SK-N-MC (cell line): ENCODE measurements around the gene GNAO1.
"Not testable (repeated sequence)": the region's sequence is repeated elsewhere in the genome, so short reads cannot be mapped to it uniquely, and the experiment has no call there.

ENCODE experiments used
- DNase-seq: peaks from one replicate; pipeline ENCODE4 v3.0.0-alpha.2; 2011; ENCODE audit warnings: low read depth, low spot score
- H3K27ac ChIP-seq: fragments of 200-600 bp; sonication (generic); 2 replicates; pipeline ENCODE4 v1.5.1; 2016; ENCODE audit warnings: mixed run types
- H3K36me3 ChIP-seq: fragments of 200-600 bp; sonication (generic); 2 replicates; pipeline ENCODE4 v1.6.1; 2017; ENCODE audit warnings: antibody characterized with exemption, low read length, mixed read lengths; ENCODE audit not compliant: insufficient read depth
- H3K4me3 ChIP-seq: fragments of 200-600 bp; sonication (generic); 2 replicates; pipeline ENCODE4 v1.5.1; 2016
- H3K9ac ChIP-seq: fragments of 200-600 bp; sonication (generic); 2 replicates; pipeline ENCODE4 v1.8.0; 2017; ENCODE audit warnings: mixed run types, mixed read lengths; ENCODE audit not compliant: insufficient read length
- H3K9me3 ChIP-seq: fragments of 200-600 bp; sonication (generic); 2 replicates; pipeline ENCODE4 v1.6.1; 2017; ENCODE audit warnings: low read depth, mild to moderate bottlenecking, antibody characterized with exemption, low read length, moderate library complexity, mixed read lengths
- EZH2 ChIP-seq: fragments of 200-600 bp; sonication (generic); IDR thresholded peaks from one replicate; pipeline ENCODE4 v1.6.1; 2017; ENCODE audit warnings: antibody characterized with exemption
- FOXP2 ChIP-seq: optimal IDR thresholded peaks from 2 replicates; pipeline ENCODE3; 2011; ENCODE audit warnings: mild to moderate bottlenecking, moderate library complexity; ENCODE audit not compliant: insufficient read depth; ENCODE audit errors: extremely low read length, control extremely low read depth
- POLR2AphosphoS5 ChIP-seq: IDR thresholded peaks from 2 replicates; pipeline ENCODE4 v1.6.1; 2012; ENCODE audit warnings: mild to moderate bottlenecking, low read depth, low read length, borderline replicate concordance

GNAO1 gene

GRCh38 chr16:56389554-56389953, 198.3 kb downstream of the GNAO1 start:
- TF ChIP-seq FOXP2 = no peak
- TF ChIP-seq EZH2 = no peak
- TF ChIP-seq POLR2AphosphoS5 = no peak
- no peak for DNase-seq
- H3K9ac ChIP-seq = no peak overlapping the region
- H3K4me3 ChIP-seq = no peak overlapping the region
- no peaks in the 10 kb centered on the region for H3K9me3 ChIP-seq
- no peaks in the 10 kb centered on the region for H3K36me3 ChIP-seq
- no peak overlapping the region for H3K27ac ChIP-seq

- H3K4me3 ChIP-seq, H3K9ac ChIP-seq, H3K9me3 ChIP-seq, H3K36me3 ChIP-seq, DNase-seq, H3K27ac ChIP-seq: not testable (repeated sequence)
Observed at GRCh38 chr16:56396724-56397123, 205.4 kb downstream of the GNAO1 start.

GRCh38 chr16:56399047-56399446, 207.8 kb downstream of the GNAO1 start:
- no peak overlapping the region for H3K27ac ChIP-seq

GRCh38 chr16:56399486-56399885, 208.2 kb downstream of the GNAO1 start:
- no peak for DNase-seq
- Histone ChIP-seq H3K9ac (no peak overlapping the region), H3K36me3 (no peaks in the 10 kb centered on the region; the same call in 1 of the 2 replicates), H3K9me3 (no peaks in the 10 kb centered on the region), H3K4me3 (no peak overlapping the region), H3K27ac (no peak overlapping the region)
- TF ChIP-seq FOXP2 = no peak
- no peak for TF ChIP-seq EZH2
- TF ChIP-seq POLR2AphosphoS5 = no peak

More at GRCh38 chr16:56399047-56399446, 207.8 kb downstream of the GNAO1 start:
- H3K4me3 ChIP-seq = no peak overlapping the region
- no peak overlapping the region for H3K9ac ChIP-seq
- no peaks in the 10 kb centered on the region for H3K9me3 ChIP-seq
- TF ChIP-seq FOXP2 = no peak
- TF ChIP-seq EZH2 = no peak
- TF ChIP-seq POLR2AphosphoS5 = no peak
- no peaks in the 10 kb centered on the region; the same call in 1 of the 2 replicates for H3K36me3 ChIP-seq
- no peak for DNase-seq

- TF ChIP-seq POLR2AphosphoS5 = no peak
- no peak for TF ChIP-seq EZH2
- no peak for TF ChIP-seq FOXP2
- Histone ChIP-seq H3K4me3 (no peak overlapping the region), H3K9ac (no peak overlapping the region), H3K36me3 (no peaks in the 10 kb centered on the region; the same call in 1 of the 2 replicates), H3K9me3 (no peaks in the 10 kb centered on the region), H3K27ac (no peak overlapping the region)
- DNase-seq = no peak
Observed at GRCh38 chr16:56400458-56400857, 209.2 kb downstream of the GNAO1 start.

- H3K36me3 ChIP-seq = no peaks in the 10 kb centered on the region; the same call in 1 of the 2 replicates
- no peak for DNase-seq
- no peak overlapping the region for H3K9ac ChIP-seq
Observed at GRCh38 chr16:56401482-56401881, 210.2 kb downstream of the GNAO1 start.

GRCh38 chr16:56405977-56406672, 214.8 kb downstream of the GNAO1 start:
- Histone ChIP-seq H3K9me3 (no peaks in the 10 kb centered on the region), H3K36me3 (no peaks in the 10 kb centered on the region; the same call in 1 of the 2 replicates), H3K4me3 (no peak overlapping the region), H3K27ac (no peak overlapping the region), H3K9ac (no peak overlapping the region)
- TF ChIP-seq POLR2AphosphoS5 (no peak), EZH2 (no peak), FOXP2 (no peak)
- DNase-seq = no peak

More at GRCh38 chr16:56401482-56401881, 210.2 kb downstream of the GNAO1 start:
- no peak for TF ChIP-seq EZH2
- TF ChIP-seq FOXP2 = no peak
- no peak for TF ChIP-seq POLR2AphosphoS5
- Histone ChIP-seq H3K27ac (no peak overlapping the region), H3K4me3 (no peak overlapping the region), H3K9me3 (no peaks in the 10 kb centered on the region)
